ENCODE measurements around the gene PPIB.

- TF ChIP-seq CTCF (IDR thresholded peaks at IDR 0.05) (no peak), ZFX (IDR thresholded peaks at IDR 0.05; ENCODE audit: borderline replicate concordance) (no peak)
Measured at GRCh38 chr15:64158363-64159134, 4.3 kb downstream of the PPIB start.

Measured in 22Rv1 (cell line).